Thyroid gland (tissue), 4 donors: ENCODE results near the gene FNBP1. TPM values are rescaled to one million over a fixed set of nuclear protein-coding genes. Genes with fewer than 3 reads are reported as not detected.

ENCODE experiments used
- DNase-seq, 2 donors: peaks; one replicate each; pipeline ENCODE4 v3.0.0-alpha.2; 2019
- H3K27ac ChIP-seq, 3 donors: fragments of 200-600 bp; sonication (generic); 1 replicate in 2 of 3; 2 replicates in 1 of 3; pipeline ENCODE4 v1.5.1; 2016 to 2019; ENCODE audit warnings: mild to moderate bottlenecking in 1 of 3, moderate library complexity in 1 of 3
- H3K27me3 ChIP-seq: fragments of 200-600 bp; sonication (generic); one replicate; pipeline ENCODE4 v1.5.1; 2019
- H3K36me3 ChIP-seq, 2 donors: fragments of 200-600 bp; sonication (generic); one replicate each; pipeline ENCODE4 v1.5.1; 2016 to 2019
- H3K4me1 ChIP-seq, 2 donors: fragments of 200-600 bp; sonication (generic); one replicate each; pipeline ENCODE4 v1.5.1; 2017 to 2019
- H3K4me3 ChIP-seq, 3 donors: fragments of 200-600 bp; sonication (generic); replicated peaks in 1 of 3; 1 replicate in 2 of 3; 2 replicates in 1 of 3; pipeline ENCODE4 v1.5.1; 2016; ENCODE audit warnings: mild to moderate bottlenecking in 1 of 3
- H3K9me3 ChIP-seq: fragments of 200-600 bp; sonication (generic); one replicate; pipeline ENCODE4 v1.5.1; 2017
- POLR2A ChIP-seq, 2 donors: fragments of 450-650 bp; IDR thresholded peaks; one replicate each; pipeline ENCODE4 v1.6.1; 2017; ENCODE audit warnings: antibody characterized with exemption in 2 of 2, mild to moderate bottlenecking in 2 of 2, moderate library complexity in 1 of 2
- WGBS, 2 donors: methylation state at CpG; one replicate each; pipeline ENCODE4 v1.1.5; 2017; 5-methylcytosine and 5-hydroxymethylcytosine counted together
- intact Hi-C: fragments of 100-400 bp; cut with DNase I; formaldehyde crosslinking; loops from one replicate; pipeline ENCODE4 v1.15.1; 2023
- total RNA-seq, 4 donors: library from RNA; depleted of rRNA; stranded (reverse); fragments of >200 nt; gene quantifications; one replicate each; pipeline ENCODE4 v1.2.3, GENCODE V29; 2016
- TF ChIP-seq, protein P1 (sequence below), 6 experiments: fragments of 200-600 bp in 3 of 6; fragments of 450-650 bp in 3 of 6; sonication (generic) in 3 of 6; IDR thresholded peaks; one replicate each; pipeline ENCODE4 v1.5.1; 2016 to 2019; ENCODE audit warnings: antibody characterized with exemption in 6 of 6, mild to moderate bottlenecking in 2 of 6, inconsistent platforms in 1 of 6, moderate library complexity in 1 of 6

Gene FNBP1
- 10 to 100 TPM; 55.8 to 78.5 (median 76.0) TPM for total RNA-seq

DNA sequence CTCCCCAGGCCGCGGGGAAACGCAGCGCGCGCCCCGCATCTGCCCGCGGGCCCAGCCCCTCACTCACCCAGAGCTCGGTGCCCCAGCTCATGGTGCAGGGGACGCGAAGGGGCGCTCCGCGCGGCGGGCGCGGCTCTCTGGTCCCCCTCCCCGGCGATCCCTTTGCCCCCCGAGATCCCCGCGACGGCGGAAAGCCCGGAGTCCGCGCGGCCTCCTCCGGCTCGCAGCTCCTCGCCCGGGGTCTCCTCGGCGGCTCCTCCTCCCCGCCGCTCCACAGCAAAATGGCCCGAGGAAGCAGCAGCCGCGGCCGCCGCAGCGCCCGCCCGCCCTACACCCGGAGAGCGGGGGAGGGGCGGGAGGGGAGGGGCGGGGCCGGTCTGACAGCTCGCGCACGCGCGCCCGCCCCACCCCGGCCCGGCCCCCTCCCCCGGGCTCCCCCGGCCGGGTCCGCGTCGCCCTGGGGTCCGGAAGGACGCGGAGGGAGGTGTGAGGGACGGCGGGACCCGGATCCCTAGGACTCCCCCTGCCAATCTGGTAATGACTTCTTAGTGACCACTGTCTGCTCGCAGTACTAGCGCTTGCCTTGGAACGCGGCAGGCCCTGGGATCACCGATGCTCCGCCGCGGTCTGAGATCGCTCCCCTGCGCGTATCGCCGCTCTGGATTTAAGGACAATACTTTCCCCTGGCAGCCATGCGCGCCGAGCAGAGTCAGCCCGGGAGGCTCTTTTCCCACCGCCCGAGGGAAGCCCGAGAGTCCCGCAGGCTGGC is at the start of gene FNBP1:
Gene FNBP1 (minus strand): TSS at position 305 of the 769 bp plus-strand sequence. CDS start 214 bp downstream, at position 91.
- Histone ChIP-seq H3K27ac (peak within 1 kb of the TSS; percentile 96 to 99 (median 98)), H3K4me3 (peak within 1 kb of the TSS; percentile 63 to 89 (median 88)), H3K36me3 (no peaks in the 10 kb centered on the region), H3K27me3 (no peaks in the 10 kb centered on the region), H3K4me1 (peaks cover 33 to 42% of the 10 kb centered on the region in 2 donors), H3K9me3 (no peaks in the 10 kb centered on the region)
- WGBS, 2 donors, result 0% methylated on average over 8 to 12 of the region's 92 CpGs
- DNase-seq, result peak; percentile 82
- TF ChIP-seq, protein P1, sequence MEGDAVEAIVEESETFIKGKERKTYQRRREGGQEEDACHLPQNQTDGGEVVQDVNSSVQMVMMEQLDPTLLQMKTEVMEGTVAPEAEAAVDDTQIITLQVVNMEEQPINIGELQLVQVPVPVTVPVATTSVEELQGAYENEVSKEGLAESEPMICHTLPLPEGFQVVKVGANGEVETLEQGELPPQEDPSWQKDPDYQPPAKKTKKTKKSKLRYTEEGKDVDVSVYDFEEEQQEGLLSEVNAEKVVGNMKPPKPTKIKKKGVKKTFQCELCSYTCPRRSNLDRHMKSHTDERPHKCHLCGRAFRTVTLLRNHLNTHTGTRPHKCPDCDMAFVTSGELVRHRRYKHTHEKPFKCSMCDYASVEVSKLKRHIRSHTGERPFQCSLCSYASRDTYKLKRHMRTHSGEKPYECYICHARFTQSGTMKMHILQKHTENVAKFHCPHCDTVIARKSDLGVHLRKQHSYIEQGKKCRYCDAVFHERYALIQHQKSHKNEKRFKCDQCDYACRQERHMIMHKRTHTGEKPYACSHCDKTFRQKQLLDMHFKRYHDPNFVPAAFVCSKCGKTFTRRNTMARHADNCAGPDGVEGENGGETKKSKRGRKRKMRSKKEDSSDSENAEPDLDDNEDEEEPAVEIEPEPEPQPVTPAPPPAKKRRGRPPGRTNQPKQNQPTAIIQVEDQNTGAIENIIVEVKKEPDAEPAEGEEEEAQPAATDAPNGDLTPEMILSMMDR (IDR thresholded peaks at IDR 0.05), result no peak
- peak; percentile 81 to 93 for TF ChIP-seq POLR2A (IDR thresholded peaks at IDR 0.05)
- intact Hi-C loops, result loop anchor here (5.0 kb wide), 1 partner anchor 156 kb away; no protein-coding TSS in a partner anchor

DNA sequence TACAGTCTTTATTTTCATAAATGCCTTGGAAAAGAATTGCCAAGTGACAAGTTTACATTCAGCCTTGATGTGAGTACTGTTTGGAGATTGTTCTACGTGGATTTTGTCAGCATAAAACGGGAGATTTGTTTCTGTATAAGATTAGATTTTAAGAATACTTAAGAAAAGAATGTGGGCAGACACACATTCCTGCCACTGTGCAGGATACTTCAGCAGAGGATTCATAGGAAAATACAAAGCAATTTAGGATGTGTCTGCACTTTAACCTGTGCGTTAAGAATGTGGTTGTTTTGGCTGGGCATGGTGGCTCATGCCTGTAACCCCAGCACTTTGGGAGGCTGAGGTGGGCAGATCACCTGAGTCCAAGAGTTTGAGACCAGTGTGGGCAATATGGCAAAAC is 47.9 kb upstream of the FNBP1 start:
- Histone ChIP-seq H3K27ac (peak overlapping the region in 1 of 3 donors; percentile 35), H3K36me3 (peaks cover 22 to 40% of the 10 kb centered on the region in 2 donors), H3K9me3 (no peaks in the 10 kb centered on the region), H3K4me3 (no peak overlapping the region), H3K4me1 (no peaks in the 10 kb centered on the region), H3K27me3 (no peaks in the 10 kb centered on the region)
- intact Hi-C loops, result no loop called here
- no peak for TF ChIP-seq POLR2A (IDR thresholded peaks at IDR 0.05)
- TF ChIP-seq, protein P1 (IDR thresholded peaks at IDR 0.05), result peak in 4 of 6 experiments; percentile 12 to 49 (median 42)
- 71 to 74% methylated on average over 3 of the region's 3 CpGs for WGBS, 2 donors
- no peak for DNase-seq

GRCh38 chr9:130089141-130089540 is 46.2 kb upstream of the FNBP1 start:
- no peaks in the 10 kb centered on the region for H3K4me1 ChIP-seq
- TF ChIP-seq, protein P1 (IDR thresholded peaks at IDR 0.05), result no peak
- no peak for TF ChIP-seq POLR2A (IDR thresholded peaks at IDR 0.05)
- no peaks in the 10 kb centered on the region for H3K27me3 ChIP-seq
- intact Hi-C loops, result no loop called here
- no peak overlapping the region for H3K4me3 ChIP-seq
- H3K9me3 ChIP-seq, result no peaks in the 10 kb centered on the region
- DNase-seq, result no peak
- WGBS, 2 donors, result 94 to 97% methylated on average over 12 of the region's 12 CpGs
- H3K27ac ChIP-seq, result no peak overlapping the region
- H3K36me3 ChIP-seq, result peaks cover 19 to 31% of the 10 kb centered on the region in 2 donors

- Histone ChIP-seq H3K9me3 (no peaks in the 10 kb centered on the region), H3K27me3 (no peaks in the 10 kb centered on the region), H3K36me3 (peaks cover 17 to 33% of the 10 kb centered on the region in 2 donors), H3K4me1 (no peaks in the 10 kb centered on the region), H3K4me3 (no peak overlapping the region), H3K27ac (no peak overlapping the region)
- TF ChIP-seq, protein P1 (IDR thresholded peaks at IDR 0.05), result no peak
- no peak for TF ChIP-seq POLR2A (IDR thresholded peaks at IDR 0.05)
- 90 to 96% methylated on average over 6 of the region's 6 CpGs for WGBS, 2 donors
- intact Hi-C loops, result no loop called here
- DNase-seq, result no peak
Observed at GRCh38 chr9:130088051-130088450, 45.1 kb upstream of the FNBP1 start.

DNA sequence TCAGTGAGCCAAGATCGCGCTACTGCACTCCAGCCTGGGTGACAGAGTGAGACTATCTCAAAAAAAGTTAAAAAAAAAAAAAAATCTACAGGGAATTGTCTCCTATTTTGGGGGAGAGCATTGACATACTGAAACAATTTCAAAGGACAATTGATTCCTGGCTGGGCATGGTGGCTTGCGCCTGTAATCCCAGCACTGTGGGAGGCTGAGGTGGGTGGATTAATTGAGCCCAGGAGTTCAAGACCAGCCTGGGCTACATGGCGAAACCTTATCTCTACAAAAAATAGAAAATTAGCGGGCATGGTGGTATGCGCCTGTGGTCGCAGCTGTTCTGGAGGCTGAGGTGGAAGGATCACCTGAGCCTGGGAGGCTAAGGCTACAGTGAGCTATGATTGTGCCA is 41.3 kb upstream of the FNBP1 start:
- H3K27me3 ChIP-seq, result no peaks in the 10 kb centered on the region
- peaks cover 20 to 51% of the 10 kb centered on the region in 2 donors for H3K36me3 ChIP-seq
- intact Hi-C loops, result no loop called here
- H3K27ac ChIP-seq, result no peak overlapping the region
- H3K9me3 ChIP-seq, result no peaks in the 10 kb centered on the region
- no peak for DNase-seq
- H3K4me1 ChIP-seq, result no peaks in the 10 kb centered on the region
- 91 to 97% methylated on average over 7 of the region's 7 CpGs for WGBS, 2 donors
- no peak for TF ChIP-seq POLR2A (IDR thresholded peaks at IDR 0.05)
- TF ChIP-seq, protein P1 (IDR thresholded peaks at IDR 0.05), result no peak
- H3K4me3 ChIP-seq, result no peak overlapping the region
